GM11168 (cell line): ENCODE data around the gene MRPL3.

Experiments
- in situ Hi-C: fragments of 300-500 bp; cut with MboI; formaldehyde crosslinking; loops from one replicate; pipeline ENCODE4 v1.12.0; 2022; ENCODE audit warnings: low sequenced_read_pairs; ENCODE audit not compliant: unreplicated experiment

MRPL3 gene

DNA sequence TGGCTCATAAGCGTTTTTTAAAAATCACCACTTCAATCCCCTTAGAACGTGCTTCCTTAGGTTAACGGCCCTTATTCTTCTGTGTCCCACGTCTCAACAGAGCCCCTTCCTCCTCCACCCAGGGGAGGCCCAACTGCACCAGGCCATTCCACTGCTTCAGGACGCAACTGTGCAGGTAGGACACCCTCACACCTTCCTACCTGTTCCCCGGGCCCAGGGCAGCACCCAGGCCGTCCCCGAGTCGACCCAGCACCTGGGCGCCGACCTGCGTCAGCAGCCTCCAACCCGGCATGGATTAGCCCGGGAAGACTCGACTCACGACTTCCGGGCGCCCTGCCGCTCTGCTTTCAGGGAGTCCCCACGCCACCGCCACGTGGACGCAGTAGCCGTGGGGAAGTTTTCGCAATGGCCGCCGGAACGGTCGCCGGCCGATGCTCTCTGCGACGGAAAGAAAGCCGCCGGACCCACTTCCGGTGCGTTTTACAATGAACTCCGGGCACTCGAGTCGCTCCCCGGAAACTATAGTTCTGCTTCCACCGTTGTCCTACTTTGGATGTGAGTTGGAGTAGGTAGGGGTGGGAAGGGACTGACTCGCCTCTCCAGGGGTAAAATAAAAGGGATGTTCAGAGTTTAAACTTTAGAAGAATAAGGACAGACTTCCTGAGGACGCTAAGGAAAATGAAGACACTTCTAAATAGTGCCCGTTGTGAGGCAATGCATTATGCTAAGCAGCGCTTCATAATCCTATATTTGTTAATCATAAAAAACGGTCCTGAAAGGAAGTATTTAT is at the start of gene MRPL3:
Gene MRPL3, minus strand, starts transcription at position 442 of the 790 bp plus-strand sequence. Its CDS starts 150 bp downstream, at position 292.
- in situ Hi-C loops: no loop called here

GRCh38 chr3:131551761-131552160 is 49.0 kb upstream of the MRPL3 start:
- in situ Hi-C loops: no loop called here

- in situ Hi-C loops: no loop called here
These were observed 48.0 kb upstream of the MRPL3 start for GRCh38 chr3:131550562-131551465.

GRCh38 chr3:131549340-131549739 is 46.6 kb upstream of the MRPL3 start:
- in situ Hi-C loops: no loop called here

DNA sequence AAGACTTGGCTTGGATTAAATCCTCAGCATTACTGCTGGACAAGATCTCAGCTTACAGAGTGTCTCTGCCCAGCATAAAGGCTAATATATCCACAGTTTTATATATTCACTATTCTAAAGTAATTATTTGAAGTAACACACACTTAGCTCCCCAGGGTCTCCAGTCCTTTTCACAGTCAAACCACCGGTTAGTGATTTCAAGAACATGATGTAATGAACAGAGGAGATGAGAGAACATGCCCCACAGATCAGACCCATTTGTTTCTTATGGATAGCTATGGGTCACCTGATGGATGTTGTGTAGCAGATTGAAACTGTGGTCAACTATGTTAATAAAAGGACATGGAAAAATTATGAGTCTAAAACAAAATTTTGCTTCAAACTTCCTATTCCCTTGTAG is 44.8 kb upstream of the MRPL3 start:
- in situ Hi-C loops: no loop called here

GRCh38 chr3:131546441-131546840 is 43.7 kb upstream of the MRPL3 start:
- in situ Hi-C loops: no loop called here

GRCh38 chr3:131544557-131544956 is 41.8 kb upstream of the MRPL3 start:
- in situ Hi-C loops: no loop called here

DNA sequence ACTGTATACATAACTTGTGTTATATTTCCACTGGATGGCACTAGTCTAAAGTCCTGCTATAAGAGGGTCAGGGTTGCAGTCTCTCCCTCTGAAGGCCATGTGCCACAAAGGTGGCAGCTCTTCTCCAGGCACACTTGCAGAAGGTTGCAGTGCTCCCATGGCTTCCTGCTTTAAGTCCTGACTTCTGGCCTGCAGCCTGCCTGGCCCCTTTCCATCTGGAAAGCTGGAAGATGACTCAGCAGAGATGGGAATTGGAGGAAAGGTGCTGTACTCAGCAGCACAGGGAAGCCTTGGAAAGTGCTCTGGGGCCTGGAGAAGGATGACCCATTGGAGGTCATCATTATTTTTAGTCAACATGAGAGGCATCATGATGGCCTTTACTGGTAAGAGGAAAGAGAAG is 40.9 kb upstream of the MRPL3 start:
- in situ Hi-C loops: no loop called here

DNA sequence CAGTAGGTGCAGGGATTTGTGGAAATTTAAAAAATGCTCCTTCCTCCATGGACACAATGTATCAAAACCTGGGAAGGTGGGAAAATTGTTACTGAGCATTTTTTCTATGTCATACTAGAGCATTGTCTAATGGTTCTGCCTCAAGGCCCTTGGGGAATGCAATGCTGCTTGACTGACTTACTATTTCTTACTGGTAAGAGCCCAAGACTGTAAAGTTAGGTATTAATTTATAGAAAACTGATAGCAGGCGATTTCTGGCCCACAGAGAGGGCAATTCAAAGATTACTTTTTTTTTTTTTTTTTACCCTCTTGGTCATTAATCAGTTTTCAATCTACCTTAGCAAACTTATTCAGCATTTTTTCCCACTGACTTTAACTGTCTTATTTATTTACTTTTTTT is 38.5 kb upstream of the MRPL3 start:
- in situ Hi-C loops: no loop called here

DNA sequence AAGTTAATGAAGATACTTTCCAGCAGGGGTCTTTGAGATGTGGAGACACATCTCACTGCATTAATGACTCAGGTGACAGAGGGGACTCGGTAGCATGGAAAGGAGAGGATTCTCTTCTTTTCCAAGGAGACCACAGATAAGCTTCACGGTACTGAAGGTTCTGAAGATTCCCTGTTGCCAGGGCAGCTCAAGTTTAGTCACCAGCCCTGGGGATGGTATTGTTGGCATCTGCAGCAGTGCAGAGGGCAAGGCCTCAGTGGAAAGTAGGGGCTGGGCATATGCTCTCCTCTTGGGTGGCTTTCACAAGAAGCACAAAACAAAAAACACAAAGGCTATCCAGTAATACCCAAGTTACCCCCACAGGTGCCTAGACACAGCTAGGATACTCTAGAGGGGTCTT is 38.0 kb upstream of the MRPL3 start:
- in situ Hi-C loops: no loop called here

DNA sequence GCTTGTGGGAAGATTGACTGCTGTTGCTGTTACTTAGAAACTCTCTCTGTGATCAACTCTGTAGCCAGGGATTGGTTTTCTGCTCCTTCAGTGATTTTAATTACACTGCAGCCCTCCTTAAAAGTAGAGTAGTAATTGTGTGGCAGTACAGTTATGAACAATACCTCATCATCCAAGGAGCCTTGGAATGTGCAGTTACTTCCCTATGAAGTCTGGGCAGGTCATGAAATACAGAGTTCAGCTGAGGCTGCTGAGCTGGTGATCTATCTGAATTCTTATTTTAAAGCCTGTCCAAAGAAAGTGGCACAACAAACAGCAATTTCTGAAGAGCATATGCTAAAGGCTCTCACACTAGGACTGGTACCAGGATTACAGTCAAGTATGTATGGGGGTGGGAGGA is 37.4 kb upstream of the MRPL3 start:
- in situ Hi-C loops: no loop called here

DNA sequence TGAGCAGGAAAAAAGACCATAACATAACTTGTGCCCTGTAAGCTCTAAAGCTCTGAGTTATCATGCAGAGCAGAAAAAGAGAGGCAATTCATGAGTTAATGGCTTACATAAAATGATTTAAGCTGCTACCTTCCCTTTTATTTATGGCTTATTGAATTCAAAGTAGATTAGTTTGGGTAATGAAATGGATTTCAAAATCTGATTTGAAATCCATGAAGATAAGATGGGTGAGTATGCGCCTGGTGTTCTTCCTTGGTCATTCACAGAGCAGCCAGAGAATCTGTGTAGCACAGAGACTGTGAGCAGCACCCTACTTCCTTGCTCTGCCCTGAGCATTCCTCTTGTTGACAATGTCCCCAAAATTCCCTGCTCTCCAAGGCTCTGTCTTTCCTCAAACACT is 36.2 kb upstream of the MRPL3 start:
- in situ Hi-C loops: loop anchor here (10.0 kb wide), 1 partner anchor 496 kb away; the partner anchor contains the start of gene CPNE4

DNA sequence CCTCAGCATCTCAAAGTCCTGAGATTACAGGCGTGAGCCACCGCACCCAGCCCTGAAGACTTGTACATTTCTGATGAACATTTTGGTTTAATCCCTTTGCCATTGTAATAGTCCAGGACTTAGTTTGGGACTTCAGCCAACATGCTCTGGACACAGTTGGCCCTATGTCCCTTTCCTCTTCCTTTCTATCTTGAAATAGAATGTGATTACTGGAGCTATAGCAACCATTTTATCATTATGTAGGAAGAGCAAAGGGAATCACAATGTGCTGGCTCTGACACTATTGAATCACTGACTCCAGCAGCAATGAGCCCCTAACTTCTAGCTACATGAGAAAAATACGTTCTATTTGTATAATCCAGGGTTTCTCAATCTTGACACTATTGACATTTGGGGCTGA is 34.8 kb upstream of the MRPL3 start:
- in situ Hi-C loops: loop anchor here (10.0 kb wide), 1 partner anchor 497 kb away; the partner anchor contains the start of gene CPNE4

DNA sequence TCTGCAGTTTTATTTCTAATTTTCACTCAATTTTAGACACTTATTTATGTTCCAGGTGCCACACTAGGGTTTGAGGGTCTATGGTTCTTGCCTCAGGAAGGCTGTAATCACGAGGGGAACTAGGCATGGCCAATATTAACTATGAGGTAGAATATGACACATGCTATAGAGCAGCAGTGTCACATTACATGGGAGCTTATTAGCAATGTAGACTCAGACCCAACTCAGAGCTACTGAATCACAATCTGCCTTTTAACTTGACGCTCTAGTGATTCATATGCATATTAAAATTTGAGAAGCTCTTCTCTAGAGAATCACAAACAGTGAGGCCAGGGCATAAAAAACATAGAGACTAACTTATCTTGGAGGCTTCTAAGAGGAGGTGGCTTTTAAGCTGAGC is 32.8 kb upstream of the MRPL3 start:
- in situ Hi-C loops: loop anchor here (10.0 kb wide), 1 partner anchor 499 kb away; the partner anchor contains the start of gene CPNE4

DNA sequence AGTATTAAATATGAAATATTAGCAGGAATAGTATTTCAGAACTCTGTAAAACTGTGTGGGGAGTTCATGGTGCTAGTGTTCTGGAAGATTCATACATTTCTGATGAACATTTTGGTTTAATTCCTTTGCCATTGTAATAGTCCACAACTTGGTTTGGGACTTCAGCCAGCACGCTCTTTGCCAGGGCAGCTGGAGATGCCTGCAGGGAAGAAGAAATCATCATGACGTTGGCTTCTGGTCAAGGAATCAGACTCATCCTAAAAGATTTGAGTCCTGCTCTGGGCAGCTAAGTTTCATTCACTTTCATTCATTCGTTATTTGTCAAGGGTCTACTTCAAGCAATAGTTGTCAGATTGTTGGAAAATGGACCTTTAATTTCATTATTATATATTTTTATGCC is 32.4 kb upstream of the MRPL3 start:
- in situ Hi-C loops: loop anchor here (10.0 kb wide), 1 partner anchor 500 kb away; the partner anchor contains the start of gene CPNE4

GRCh38 chr3:131532645-131533044 is 29.9 kb upstream of the MRPL3 start:
- in situ Hi-C loops: loop anchor here (10.0 kb wide), 1 partner anchor 502 kb away; the partner anchor contains the start of gene CPNE4

- in situ Hi-C loops: loop anchor here (10.0 kb wide), 1 partner anchor 504 kb away; the partner anchor contains the start of gene CPNE4
These were observed 28.1 kb upstream of the MRPL3 start for GRCh38 chr3:131530843-131531242.

- in situ Hi-C loops: loop anchor here (10.0 kb wide), 1 partner anchor 504 kb away; the partner anchor contains the start of gene CPNE4
These were observed 27.6 kb upstream of the MRPL3 start for GRCh38 chr3:131530388-131530787.

- in situ Hi-C loops: no loop called here
These were observed 24.1 kb upstream of the MRPL3 start for GRCh38 chr3:131526801-131527347.

DNA sequence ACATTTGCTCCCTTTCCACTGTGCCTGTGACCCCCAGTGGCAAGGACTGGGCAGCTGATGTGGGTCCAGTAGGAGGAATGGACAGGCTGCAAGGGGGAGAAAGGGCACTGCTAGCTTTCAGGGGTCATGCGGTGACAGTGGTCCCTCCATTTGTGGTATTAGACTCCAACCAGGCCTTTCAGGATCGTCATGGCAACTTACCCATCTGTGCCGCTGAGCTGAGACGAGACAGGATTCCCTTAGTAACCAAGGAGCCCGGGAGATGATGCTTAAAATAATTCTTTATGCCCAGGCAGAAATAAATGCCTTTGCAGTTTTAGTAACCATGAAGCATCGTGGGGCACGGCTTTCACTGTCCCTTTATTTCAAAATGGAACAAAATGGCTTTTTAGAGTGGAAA is 15.9 kb upstream of the MRPL3 start:
- in situ Hi-C loops: no loop called here
